Fibroblast of mammary gland (primary cell): ENCODE results near the gene CCDC175.

Experiments
- DNase-seq: peaks from one replicate; pipeline ENCODE4 v3.0.0-alpha.2; 2010; ENCODE audit warnings: low read depth
- H3K4me3 ChIP-seq: 2 replicates; pipeline ENCODE4 v1.5.1; 2011; ENCODE audit warnings: low read depth, mild to moderate bottlenecking, low read length, moderate library complexity; ENCODE audit not compliant: control insufficient read depth
- TF ChIP-seq, protein P1 (sequence below): conservative IDR thresholded peaks from 2 replicates; pipeline ENCODE4 v1.5.1; 2011; ENCODE audit warnings: low read depth, low read length, inconsistent platforms; ENCODE audit not compliant: control insufficient read depth, insufficient read depth

Gene CCDC175

DNA sequence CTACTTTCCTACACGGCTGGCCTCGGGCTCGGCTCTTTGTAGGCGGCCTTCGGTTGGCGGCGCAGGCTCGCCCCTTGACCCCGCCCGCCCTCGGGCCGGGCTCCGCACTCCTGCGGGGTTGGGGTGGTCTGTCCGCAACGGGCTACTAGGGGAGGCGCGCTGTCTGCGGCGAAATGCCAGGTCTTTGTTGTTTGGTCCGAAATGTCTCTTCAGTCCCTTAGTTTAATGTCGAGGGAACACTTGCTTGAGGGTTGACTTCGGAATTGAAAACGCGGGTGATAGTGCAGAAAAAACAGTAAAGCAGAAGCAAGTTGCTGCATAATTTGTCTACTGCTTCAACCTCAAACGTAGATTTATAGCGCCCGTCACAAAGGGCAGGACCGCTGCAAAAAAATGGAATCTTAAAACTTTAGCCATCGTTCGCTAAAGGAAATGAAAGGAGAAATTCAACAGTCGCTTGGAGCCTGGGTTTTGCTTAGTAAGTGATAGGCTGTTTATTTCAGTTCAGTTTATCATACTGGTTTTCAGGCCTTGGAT, 91.9 kb downstream of the CCDC175 start:
- H3K4me3 ChIP-seq = peak overlapping the region; percentile 87
- TF ChIP-seq, protein P1, sequence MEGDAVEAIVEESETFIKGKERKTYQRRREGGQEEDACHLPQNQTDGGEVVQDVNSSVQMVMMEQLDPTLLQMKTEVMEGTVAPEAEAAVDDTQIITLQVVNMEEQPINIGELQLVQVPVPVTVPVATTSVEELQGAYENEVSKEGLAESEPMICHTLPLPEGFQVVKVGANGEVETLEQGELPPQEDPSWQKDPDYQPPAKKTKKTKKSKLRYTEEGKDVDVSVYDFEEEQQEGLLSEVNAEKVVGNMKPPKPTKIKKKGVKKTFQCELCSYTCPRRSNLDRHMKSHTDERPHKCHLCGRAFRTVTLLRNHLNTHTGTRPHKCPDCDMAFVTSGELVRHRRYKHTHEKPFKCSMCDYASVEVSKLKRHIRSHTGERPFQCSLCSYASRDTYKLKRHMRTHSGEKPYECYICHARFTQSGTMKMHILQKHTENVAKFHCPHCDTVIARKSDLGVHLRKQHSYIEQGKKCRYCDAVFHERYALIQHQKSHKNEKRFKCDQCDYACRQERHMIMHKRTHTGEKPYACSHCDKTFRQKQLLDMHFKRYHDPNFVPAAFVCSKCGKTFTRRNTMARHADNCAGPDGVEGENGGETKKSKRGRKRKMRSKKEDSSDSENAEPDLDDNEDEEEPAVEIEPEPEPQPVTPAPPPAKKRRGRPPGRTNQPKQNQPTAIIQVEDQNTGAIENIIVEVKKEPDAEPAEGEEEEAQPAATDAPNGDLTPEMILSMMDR = no peak
- peak; percentile 37 for DNase-seq

DNA sequence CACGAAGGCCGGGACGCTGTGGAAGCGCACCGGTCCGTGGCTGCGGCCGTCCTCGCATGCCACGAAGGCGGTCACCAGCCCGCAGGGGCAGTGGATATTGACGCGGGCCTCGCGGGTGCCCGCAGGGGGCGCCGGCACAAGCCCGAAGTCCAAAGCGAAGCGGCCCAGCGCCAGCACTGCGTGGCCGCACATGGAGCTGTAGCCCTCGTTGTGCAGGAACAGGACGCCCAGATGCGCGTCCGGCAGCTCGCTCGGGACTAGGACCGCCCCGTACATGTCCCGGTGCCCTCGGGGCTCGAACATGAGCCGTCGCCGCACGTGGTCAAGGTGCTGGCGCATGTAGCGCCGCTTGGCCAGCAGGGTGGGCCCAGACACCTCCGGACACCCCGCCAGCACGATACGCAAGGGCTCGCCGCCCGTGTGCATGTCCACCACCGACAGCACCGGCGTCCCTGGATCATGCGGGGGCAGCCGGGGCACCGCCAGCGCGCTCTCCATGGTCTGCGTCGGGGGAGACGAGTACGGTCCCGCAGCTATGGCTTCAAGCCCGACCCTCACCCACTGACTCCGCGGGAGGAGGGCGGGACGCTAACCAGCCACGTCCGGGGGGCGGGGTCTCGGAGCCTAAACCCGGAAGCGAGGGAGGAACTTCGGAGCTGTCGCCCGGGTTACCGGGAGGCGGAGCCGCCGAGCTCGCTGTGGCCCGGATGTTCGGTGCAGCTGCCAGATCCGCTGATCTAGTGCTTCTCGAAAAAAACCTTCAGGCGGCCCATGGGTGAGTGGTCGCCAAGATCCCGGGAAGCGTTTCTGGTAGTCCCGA, 92.6 kb downstream of the CCDC175 start, which contains the start of the genes JKAMP and L3HYPDH:
TSS of gene JKAMP (plus strand) at position 699 of the 820 bp plus-strand sequence. CDS start at position 772, 73 bp downstream.
TSS of gene L3HYPDH (minus strand) at position 590 of the 820 bp plus-strand sequence. CDS start at position 498, 92 bp downstream.
- peak within 1 kb of the TSS; percentile 87 for H3K4me3 ChIP-seq
- DNase-seq = peak; percentile 92
- TF ChIP-seq, protein P1 = no peak

DNA sequence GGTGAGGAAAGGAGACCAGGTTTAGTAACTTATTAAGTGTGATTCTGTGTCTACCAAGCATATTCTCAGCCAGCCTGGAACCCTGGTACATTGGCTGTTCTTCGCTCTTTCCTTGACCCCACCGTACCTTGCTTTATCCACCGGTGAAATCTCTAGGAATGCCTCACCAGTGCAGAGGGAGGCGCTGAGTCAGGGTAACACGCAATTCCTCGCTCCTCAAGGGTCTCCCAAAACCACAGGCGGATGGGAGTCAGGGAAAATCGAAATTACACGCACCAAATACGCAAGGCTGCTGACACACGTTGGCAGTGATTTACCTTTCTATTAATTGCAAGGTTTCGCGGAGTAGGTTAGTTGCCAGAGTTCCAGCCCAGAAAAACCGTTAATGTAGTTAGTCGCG, 93.2 kb downstream of the CCDC175 start:
- peak; percentile 89 for DNase-seq

DNA sequence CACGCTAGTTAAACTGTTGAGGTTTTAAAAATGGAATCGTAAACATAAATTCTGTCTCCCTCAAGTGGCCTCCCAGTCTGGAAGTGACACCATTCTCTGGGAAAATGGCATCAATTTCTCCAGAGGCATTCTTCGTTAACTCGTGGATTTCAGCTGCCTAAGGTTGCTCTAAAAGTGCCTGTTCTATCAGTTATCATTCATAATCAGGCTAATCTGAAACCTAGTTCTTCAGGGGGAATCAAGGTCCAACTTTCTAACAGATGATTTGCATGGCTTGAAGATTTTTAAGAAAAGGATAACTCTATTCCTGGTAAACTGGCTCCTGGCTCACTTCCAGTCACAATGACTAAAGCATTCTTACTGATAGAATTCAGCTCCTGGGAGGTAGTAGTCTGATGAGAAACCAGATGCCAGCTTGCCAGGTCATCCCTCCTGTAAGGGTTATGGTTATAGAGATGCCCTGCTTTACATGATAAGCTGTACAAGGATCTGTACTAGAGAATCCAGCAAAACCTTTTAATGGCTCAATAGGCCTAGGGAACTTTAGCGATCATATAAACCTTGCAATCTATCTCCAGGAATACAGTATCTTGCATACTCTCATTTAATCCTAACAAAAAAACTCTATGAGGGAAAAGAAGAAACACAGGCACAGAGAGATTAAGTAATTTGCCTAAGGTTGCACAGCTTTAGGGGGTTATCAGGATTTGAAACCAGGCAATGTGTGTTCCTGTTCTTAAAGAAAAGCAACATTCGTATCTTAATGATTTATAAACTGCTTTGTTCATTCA, 93.9 kb downstream of the CCDC175 start:
- TF ChIP-seq, protein P1 = no peak
- H3K4me3 ChIP-seq = peak overlapping the region; percentile 87
- peak; percentile 93 for DNase-seq

More for the DNA sequence above, 93.2 kb downstream of the CCDC175 start:
- peak overlapping the region; percentile 87 for H3K4me3 ChIP-seq
- TF ChIP-seq, protein P1 = no peak

DNA sequence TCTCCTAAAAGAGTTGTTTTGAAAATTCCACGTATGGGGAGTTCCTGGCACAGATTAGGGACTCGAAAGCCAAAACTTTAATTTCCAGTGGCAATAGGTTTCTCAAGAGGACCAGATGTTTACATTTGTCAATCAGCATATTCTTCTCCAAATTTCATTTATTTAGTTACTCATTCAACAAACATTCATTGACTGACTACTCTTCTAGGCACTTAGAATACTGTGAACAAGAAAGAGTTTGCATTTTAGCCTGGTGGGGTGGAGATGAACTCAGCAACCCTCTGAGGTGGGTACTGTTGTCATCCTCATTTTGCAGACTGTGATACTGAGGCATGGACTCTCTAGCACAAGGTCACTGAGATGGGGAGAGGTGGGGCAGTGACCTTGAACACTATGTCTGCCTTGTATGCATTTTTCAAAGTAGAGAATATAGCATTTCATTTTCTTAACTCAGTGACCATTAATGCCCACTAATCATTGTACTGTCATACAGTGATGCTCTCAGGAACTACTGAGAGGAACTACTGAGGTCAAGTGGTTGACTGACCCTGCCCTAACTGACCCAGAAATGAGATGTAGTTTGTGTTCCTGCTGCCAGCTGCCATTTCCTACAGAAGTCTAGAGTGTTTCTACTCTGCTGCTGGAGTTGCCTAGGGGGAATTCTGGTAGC, 94.6 kb downstream of the CCDC175 start:
- DNase-seq = peak; percentile 90
- TF ChIP-seq, protein P1 = no peak
- peak overlapping the region; percentile 87 for H3K4me3 ChIP-seq

DNA sequence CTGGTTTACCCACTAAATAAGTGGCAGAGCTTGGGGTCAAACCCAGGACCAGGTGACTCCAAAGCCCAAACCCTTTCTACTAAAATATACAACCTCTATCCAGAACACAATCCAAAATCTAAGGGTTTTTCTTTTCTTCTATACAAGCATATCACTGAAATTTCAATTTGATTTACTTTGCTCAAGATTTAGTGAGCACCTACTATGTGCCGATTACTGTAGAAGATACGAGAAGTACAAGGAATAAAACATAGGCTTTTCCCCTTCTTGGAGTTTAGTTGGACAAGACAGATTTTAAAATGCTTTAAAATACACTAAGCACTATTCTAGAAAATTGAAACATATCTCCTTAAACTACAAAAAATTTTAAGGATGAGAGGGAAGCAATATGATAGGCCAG, 95.2 kb downstream of the CCDC175 start:
- H3K4me3 ChIP-seq = peak overlapping the region; percentile 20
- TF ChIP-seq, protein P1 = no peak

More for the DNA sequence above, 95.2 kb downstream of the CCDC175 start:
- DNase-seq = no peak
